Kidney (tissue), 14 donors: ENCODE data around the gene NAPA. TPM values are rescaled to one million over a fixed set of nuclear protein-coding genes. Genes with fewer than 3 reads are reported as not detected.

Experiments used
- DNase-seq, 5 donors: peaks; one replicate each; pipeline ENCODE4 v3.0.0-alpha.2; 2013 to 2020
- FAIRE-seq: peaks from 2 replicates; lab custom pipeline; 2012; peaks lifted over from hg19 to GRCh38; lab: Jason Lieb, UNC
- H3K27ac ChIP-seq, 2 donors: one replicate each; pipeline ENCODE4 v1.7.0; 2013; ENCODE audit warnings: low read depth in 2 of 2, low read length in 2 of 2, inconsistent platforms in 1 of 2
- H3K27me3 ChIP-seq: one replicate; pipeline ENCODE4 v1.7.1; 2013; ENCODE audit warnings: low read length, inconsistent platforms; ENCODE audit not compliant: control insufficient read depth, insufficient read depth
- H3K36me3 ChIP-seq, 3 donors: one replicate each; pipeline versions ENCODE4 v1.7.0 to v1.7.1; 2013; ENCODE audit warnings: low read length in 3 of 3, control low read depth in 1 of 3, inconsistent platforms in 1 of 3; ENCODE audit not compliant: insufficient read depth in 3 of 3, control insufficient read depth in 2 of 3
- H3K4me1 ChIP-seq, 3 donors: one replicate each; pipeline versions ENCODE4 v1.7.0 to v1.7.1; 2013; ENCODE audit warnings: low read length in 3 of 3, inconsistent platforms in 1 of 3, low read depth in 1 of 3; ENCODE audit not compliant: control insufficient read depth in 2 of 3, insufficient read depth in 2 of 3
- H3K4me3 ChIP-seq, 3 donors: one replicate each; pipeline versions ENCODE4 v1.7.0 to v1.8.1; 2013; ENCODE audit warnings: low read length in 3 of 3, control low read depth in 1 of 3, inconsistent platforms in 1 of 3
- H3K9ac ChIP-seq, 3 donors: one replicate each; pipeline versions ENCODE4 v1.7.0 to v1.7.1; 2013; ENCODE audit warnings: low read length in 3 of 3, control low read depth in 1 of 3, inconsistent platforms in 1 of 3
- H3K9me3 ChIP-seq, 3 donors: one replicate each; pipeline versions ENCODE4 v1.7.0 to v1.7.1; 2013; ENCODE audit warnings: low read length in 3 of 3, control low read depth in 1 of 3, inconsistent platforms in 1 of 3; ENCODE audit not compliant: control insufficient read depth in 2 of 3, insufficient read depth in 1 of 3
- intact Hi-C: fragments of 100-400 bp; cut with DNase I; formaldehyde crosslinking; loops from one replicate; pipeline ENCODE4 v1.11.1; 2022
- polyA plus RNA-seq: library from polyadenylated mRNA; stranded (reverse); fragments of 350-450 nt; fragmentation: Illumina TruSeq; extraction: RNeasy Lipid Tissue Mini Kit (QIAGEN cat#74804); gene quantifications from one replicate; pipeline ENCODE4 v1.2.3, GENCODE V29; 2014; ENCODE audit warnings: low read depth, low replicate concordance; ENCODE audit not compliant: insufficient read depth
- total RNA-seq: library from RNA; stranded (reverse); fragmentation: NEBNext Ultra II Directional; extraction: Animal tissue kit (Norgen Biotek cat#: 25700); gene quantifications from one replicate; pipeline ENCODE4 v1.2.1, GENCODE V29; 2021
- TF ChIP-seq, protein P1 (sequence below): IDR thresholded peaks from 3 replicates; pipeline ENCODE4 v1.5.1; 2012; ENCODE audit warnings: mild to moderate bottlenecking, moderate library complexity, borderline replicate concordance; ENCODE audit not compliant: insufficient read depth; ENCODE audit errors: extremely low read depth
- donor health status: control.
- donor health status: control.
- donor health status: control.
- donor health status: control.
- donor health status: control.
- donor health status: DM: yes; HTN: yes; CAD: no.
- donor health status: Normal renal cell carcinoma (clear cell type).

NAPA gene
- total and polyA plus RNA-seq, 2 donors from 2014 or later: 136 to 213 TPM

DNA sequence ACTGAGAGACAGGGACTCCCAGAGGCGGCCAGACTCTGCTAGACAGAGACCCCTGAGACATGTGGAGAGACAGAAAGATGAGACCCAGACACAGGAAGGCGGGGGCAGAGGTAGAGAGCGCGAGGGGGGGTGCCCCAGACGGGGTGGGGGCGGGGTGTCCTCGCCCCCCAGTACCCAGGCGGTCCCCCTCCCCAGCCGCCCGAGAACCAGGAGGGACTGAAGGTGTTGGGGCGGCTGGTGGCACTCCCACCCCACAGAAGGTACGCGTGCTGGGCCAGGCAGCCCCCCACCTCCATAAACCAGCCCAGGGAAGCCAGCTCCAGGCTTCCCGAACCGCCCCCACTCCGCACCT is 43.5 kb downstream of the NAPA start:
- intact Hi-C loops: no loop called here
- Histone ChIP-seq H3K9ac (no peak overlapping the region), H3K4me3 (no peak overlapping the region), H3K9me3 (no peaks in the 10 kb centered on the region), H3K36me3 (no peaks in the 10 kb centered on the region), H3K27ac (no peak overlapping the region), H3K4me1 (no peaks in the 10 kb centered on the region), H3K27me3 (peaks cover 2% of the 10 kb centered on the region)
- TF ChIP-seq, protein P1, sequence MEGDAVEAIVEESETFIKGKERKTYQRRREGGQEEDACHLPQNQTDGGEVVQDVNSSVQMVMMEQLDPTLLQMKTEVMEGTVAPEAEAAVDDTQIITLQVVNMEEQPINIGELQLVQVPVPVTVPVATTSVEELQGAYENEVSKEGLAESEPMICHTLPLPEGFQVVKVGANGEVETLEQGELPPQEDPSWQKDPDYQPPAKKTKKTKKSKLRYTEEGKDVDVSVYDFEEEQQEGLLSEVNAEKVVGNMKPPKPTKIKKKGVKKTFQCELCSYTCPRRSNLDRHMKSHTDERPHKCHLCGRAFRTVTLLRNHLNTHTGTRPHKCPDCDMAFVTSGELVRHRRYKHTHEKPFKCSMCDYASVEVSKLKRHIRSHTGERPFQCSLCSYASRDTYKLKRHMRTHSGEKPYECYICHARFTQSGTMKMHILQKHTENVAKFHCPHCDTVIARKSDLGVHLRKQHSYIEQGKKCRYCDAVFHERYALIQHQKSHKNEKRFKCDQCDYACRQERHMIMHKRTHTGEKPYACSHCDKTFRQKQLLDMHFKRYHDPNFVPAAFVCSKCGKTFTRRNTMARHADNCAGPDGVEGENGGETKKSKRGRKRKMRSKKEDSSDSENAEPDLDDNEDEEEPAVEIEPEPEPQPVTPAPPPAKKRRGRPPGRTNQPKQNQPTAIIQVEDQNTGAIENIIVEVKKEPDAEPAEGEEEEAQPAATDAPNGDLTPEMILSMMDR: no peak
- no peak for FAIRE-seq
- no peak for DNase-seq

GRCh38 chr19:47470447-47471195 is 44.2 kb downstream of the NAPA start:
- Histone ChIP-seq H3K27me3 (peaks cover 2% of the 10 kb centered on the region), H3K27ac (no peak overlapping the region), H3K9ac (no peak overlapping the region)

DNA sequence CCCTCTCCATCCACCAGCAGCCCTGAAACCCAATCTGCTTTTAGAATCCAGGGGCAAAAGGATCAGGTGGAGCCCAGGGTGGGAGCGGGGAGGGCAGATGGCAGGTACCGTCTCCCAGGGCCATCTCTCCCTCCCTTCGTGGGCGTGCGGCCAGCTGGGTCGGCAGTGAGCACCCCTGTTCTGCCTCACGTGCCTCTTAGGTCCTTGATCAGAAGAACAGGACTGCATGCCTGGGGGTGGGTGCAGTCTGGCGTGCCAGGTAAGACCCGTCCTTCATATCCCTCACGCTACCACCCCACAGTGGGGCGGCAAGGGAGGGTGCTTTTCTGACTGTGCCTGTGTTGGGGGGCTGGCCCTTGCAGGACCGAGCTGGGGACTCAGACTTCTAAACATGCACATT is 45.1 kb downstream of the NAPA start:
- Histone ChIP-seq H3K27ac (no peak overlapping the region), H3K27me3 (peaks cover 2% of the 10 kb centered on the region), H3K4me3 (no peak overlapping the region), H3K9ac (no peak overlapping the region), H3K36me3 (no peaks in the 10 kb centered on the region), H3K9me3 (no peaks in the 10 kb centered on the region), H3K4me1 (no peaks in the 10 kb centered on the region)
- TF ChIP-seq, protein P1: no peak
- intact Hi-C loops: no loop called here
- FAIRE-seq: no peak
- no peak for DNase-seq

More at GRCh38 chr19:47470447-47471195, 44.2 kb downstream of the NAPA start:
- no peak for FAIRE-seq
- H3K36me3 ChIP-seq: no peaks in the 10 kb centered on the region
- H3K4me3 ChIP-seq: no peak overlapping the region
- H3K4me1 ChIP-seq: no peaks in the 10 kb centered on the region
- intact Hi-C loops: no loop called here
- TF ChIP-seq, protein P1: no peak
- no peaks in the 10 kb centered on the region for H3K9me3 ChIP-seq
- no peak for DNase-seq

DNA sequence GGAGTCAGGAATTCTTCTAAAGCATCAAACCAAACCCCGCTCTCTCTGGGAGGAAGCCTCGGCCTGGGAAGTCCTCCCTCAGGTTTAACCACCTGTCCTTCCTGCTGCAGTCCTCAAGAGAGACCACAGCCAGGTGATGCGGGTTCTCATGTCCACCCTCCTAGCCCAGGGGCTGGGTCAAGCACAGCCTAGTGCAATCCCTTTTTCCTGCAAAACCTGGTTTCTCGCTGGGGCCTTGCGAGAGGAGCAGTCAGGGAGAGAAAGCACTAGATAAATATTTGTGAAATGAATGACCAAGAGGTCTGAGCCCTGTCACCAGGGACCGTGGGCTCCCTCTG is 45.5 kb downstream of the NAPA start:
- Histone ChIP-seq H3K36me3 (no peaks in the 10 kb centered on the region), H3K9ac (no peak overlapping the region), H3K27me3 (peaks cover 2% of the 10 kb centered on the region), H3K27ac (no peak overlapping the region), H3K4me1 (no peaks in the 10 kb centered on the region), H3K9me3 (no peaks in the 10 kb centered on the region), H3K4me3 (no peak overlapping the region)
- TF ChIP-seq, protein P1: no peak
- FAIRE-seq (no peak), DNase-seq (no peak)
- intact Hi-C loops: no loop called here
